ENCODE results near the gene IGSF9.

Gene IGSF9

GRCh38 chr1:159923203-159924024 is 22.0 kb downstream of the IGSF9 start:
- peak overlapping the region; percentile 99 for H3K4me2 ChIP-seq (ENCODE audit: low read depth, low read length, poor library complexity, severe bottlenecking)
- H3K27me3 ChIP-seq (ENCODE audit: insufficient read depth, low read length, poor library complexity, severe bottlenecking), result peaks cover 8% of the 10 kb centered on the region
- peaks cover 68% of the 10 kb centered on the region for H4K20me1 ChIP-seq (ENCODE audit: insufficient read depth, low read length, poor library complexity, severe bottlenecking)
- H3K36me3 ChIP-seq (ENCODE audit: insufficient read depth, low read length), result peaks cover 28% of the 10 kb centered on the region
- no peaks in the 10 kb centered on the region for H3K9me3 ChIP-seq (ENCODE audit: insufficient read depth, low read depth, low read length)
- peaks cover 82% of the 10 kb centered on the region for H3K79me2 ChIP-seq (ENCODE audit: insufficient read depth, low read length)
- H2AFZ ChIP-seq (ENCODE audit: low read length), result no peak overlapping the region
- H3K4me3 ChIP-seq (ENCODE audit: low read length, poor library complexity, severe bottlenecking), result peak overlapping the region; percentile 91
- H3F3A ChIP-seq (ENCODE audit: low read depth), result no peaks in the 10 kb centered on the region
- peak overlapping the region; percentile 96 for H3K9ac ChIP-seq (ENCODE audit: low read depth, low read length, poor library complexity, severe bottlenecking)
- H3K4me1 ChIP-seq (ENCODE audit: insufficient read depth, low read length, poor library complexity, severe bottlenecking), result peaks cover 57% of the 10 kb centered on the region
- no peaks in the 10 kb centered on the region for H3K9me2 ChIP-seq (replicated peaks; ENCODE audit: low read depth, low read length)
- no peak for TF ChIP-seq EZH2phosphoT487 (IDR thresholded peaks at IDR 0.05; ENCODE audit: borderline replicate concordance)
- TF ChIP-seq CTCF (conservative IDR thresholded peaks at IDR 0.05; ENCODE audit: low read length), result no peak

GRCh38 chr1:159922511-159923202 is 22.8 kb downstream of the IGSF9 start:
- peaks cover 88% of the 10 kb centered on the region for H3K79me2 ChIP-seq (ENCODE audit: insufficient read depth, low read length)
- H4K20me1 ChIP-seq (ENCODE audit: insufficient read depth, low read length, poor library complexity, severe bottlenecking), result peaks cover 70% of the 10 kb centered on the region
- H3K9ac ChIP-seq (ENCODE audit: low read depth, low read length, poor library complexity, severe bottlenecking), result peak overlapping the region; percentile 96
- peaks cover 35% of the 10 kb centered on the region for H3K36me3 ChIP-seq (ENCODE audit: insufficient read depth, low read length)
- H2AFZ ChIP-seq (ENCODE audit: low read length), result no peak overlapping the region
- peaks cover 64% of the 10 kb centered on the region for H3K4me1 ChIP-seq (ENCODE audit: insufficient read depth, low read length, poor library complexity, severe bottlenecking)
- no peaks in the 10 kb centered on the region for H3F3A ChIP-seq (ENCODE audit: low read depth)
- TF ChIP-seq EZH2phosphoT487 (IDR thresholded peaks at IDR 0.05; ENCODE audit: borderline replicate concordance) (no peak), CTCF (conservative IDR thresholded peaks at IDR 0.05; ENCODE audit: low read length) (no peak)
- no peaks in the 10 kb centered on the region for H3K9me2 ChIP-seq (replicated peaks; ENCODE audit: low read depth, low read length)
- H3K4me2 ChIP-seq (ENCODE audit: low read depth, low read length, poor library complexity, severe bottlenecking), result peak overlapping the region; percentile 99
- peaks cover 8% of the 10 kb centered on the region for H3K27me3 ChIP-seq (ENCODE audit: insufficient read depth, low read length, poor library complexity, severe bottlenecking)
- peak overlapping the region; percentile 91 for H3K4me3 ChIP-seq (ENCODE audit: low read length, poor library complexity, severe bottlenecking)
- no peaks in the 10 kb centered on the region for H3K9me3 ChIP-seq (ENCODE audit: insufficient read depth, low read depth, low read length)

GRCh38 chr1:159921700-159922504 is 23.5 kb downstream of the IGSF9 start:
- peaks cover 66% of the 10 kb centered on the region for H3K4me1 ChIP-seq (ENCODE audit: insufficient read depth, low read length, poor library complexity, severe bottlenecking)
- H4K20me1 ChIP-seq (ENCODE audit: insufficient read depth, low read length, poor library complexity, severe bottlenecking), result peaks cover 70% of the 10 kb centered on the region
- no peak overlapping the region for H2AFZ ChIP-seq (ENCODE audit: low read length)
- H3K9me3 ChIP-seq (ENCODE audit: insufficient read depth, low read depth, low read length), result no peaks in the 10 kb centered on the region
- peak overlapping the region; percentile 91 for H3K4me3 ChIP-seq (ENCODE audit: low read length, poor library complexity, severe bottlenecking)
- peaks cover 92% of the 10 kb centered on the region for H3K79me2 ChIP-seq (ENCODE audit: insufficient read depth, low read length)
- H3K4me2 ChIP-seq (ENCODE audit: low read depth, low read length, poor library complexity, severe bottlenecking), result peak overlapping the region; percentile 99
- H3K9ac ChIP-seq (ENCODE audit: low read depth, low read length, poor library complexity, severe bottlenecking), result peak overlapping the region; percentile 96
- H3K9me2 ChIP-seq (replicated peaks; ENCODE audit: low read depth, low read length), result no peaks in the 10 kb centered on the region
- peaks cover 8% of the 10 kb centered on the region for H3K27me3 ChIP-seq (ENCODE audit: insufficient read depth, low read length, poor library complexity, severe bottlenecking)
- H3F3A ChIP-seq (ENCODE audit: low read depth), result no peaks in the 10 kb centered on the region
- TF ChIP-seq CTCF (conservative IDR thresholded peaks at IDR 0.05; ENCODE audit: low read length) (no peak), EZH2phosphoT487 (IDR thresholded peaks at IDR 0.05; ENCODE audit: borderline replicate concordance) (no peak)
- peaks cover 40% of the 10 kb centered on the region for H3K36me3 ChIP-seq (ENCODE audit: insufficient read depth, low read length)
